Kidney tubule cell (primary cell): ENCODE measurements around the gene PHETA1.
A peak's percentile ranks its signal among the peaks of the same experiment; 100 is the strongest.

Experiments
- DNase-seq: peaks from one replicate; pipeline ENCODE4 v3.0.0-alpha.2; 2018; ENCODE audit warnings: low spot score

PHETA1 gene

DNA sequence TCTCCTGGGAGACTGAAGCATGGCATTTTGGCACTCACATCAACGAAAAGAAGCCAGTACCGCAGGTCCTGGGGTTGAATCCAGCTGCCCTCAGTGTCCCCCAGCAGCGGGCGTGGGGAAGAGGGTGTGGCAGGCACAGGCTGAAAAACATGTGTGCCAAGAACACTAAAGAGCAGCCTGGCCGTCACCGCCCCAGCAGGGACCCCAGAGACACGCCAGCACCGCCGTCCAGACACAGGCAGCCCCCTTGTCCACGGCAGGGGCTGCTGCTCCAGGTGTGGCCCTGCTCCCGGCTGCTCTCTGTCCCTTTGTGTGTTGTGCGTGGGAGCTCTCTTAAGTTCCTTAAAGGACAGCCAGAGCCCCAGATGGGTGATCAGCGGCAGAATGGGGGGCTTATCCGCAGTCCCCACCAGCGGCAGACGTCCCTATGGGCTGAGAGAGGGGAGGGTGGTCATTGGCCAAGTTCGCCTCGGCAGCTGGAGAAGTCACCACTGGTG is 556 bp downstream of the PHETA1 start:
- DNase-seq: no peak

DNA sequence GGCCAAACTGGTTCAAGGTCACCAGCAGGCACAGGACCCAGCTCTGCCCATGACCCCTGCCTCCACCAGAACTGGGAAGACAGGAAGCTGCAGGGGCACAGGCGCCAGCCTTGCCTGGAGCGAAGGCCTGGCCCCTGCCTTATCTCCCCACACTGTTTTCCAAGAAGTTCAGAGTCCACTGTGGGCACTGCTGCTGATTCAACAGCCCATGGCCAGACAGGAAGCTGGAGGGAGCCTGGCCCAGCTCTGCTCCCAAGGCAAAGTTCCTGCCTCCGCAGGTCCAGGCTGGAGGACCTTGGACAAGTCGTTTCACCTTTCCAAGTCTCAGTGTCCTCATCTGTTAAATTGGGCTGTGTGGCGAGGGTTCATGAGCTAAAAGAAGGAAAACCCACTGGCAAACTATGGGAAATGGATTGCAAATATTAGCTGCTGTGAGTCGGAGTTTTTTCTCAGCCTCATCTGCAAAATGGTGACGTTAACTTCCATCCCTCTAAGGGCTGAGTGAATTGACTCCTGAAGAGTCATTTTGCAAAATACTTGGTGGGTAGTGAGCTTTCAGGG is 1.2 kb downstream of the PHETA1 start:
- DNase-seq: peak; percentile 46

- no peak for DNase-seq
These were observed 2.3 kb downstream of the PHETA1 start for GRCh38 chr12:111366583-111366982.

DNA sequence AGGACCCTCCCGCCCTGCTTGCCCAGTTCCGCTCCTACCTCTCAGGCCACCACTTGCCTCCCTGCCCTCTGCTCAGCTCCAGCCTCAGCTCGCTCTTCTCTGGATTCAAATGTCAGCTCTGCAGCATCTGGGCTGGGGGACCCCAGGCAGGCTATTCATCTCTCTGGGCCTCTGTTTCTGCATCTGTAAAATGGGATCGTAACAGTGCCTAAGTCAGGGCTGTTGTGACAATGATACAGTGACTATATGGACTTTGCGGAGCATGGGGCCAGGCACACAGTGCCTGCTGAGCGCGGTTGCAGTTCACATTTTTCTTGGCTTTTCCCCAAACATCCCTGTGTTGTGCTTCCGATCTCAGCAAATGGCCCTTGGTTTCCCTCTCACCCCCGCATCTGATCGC is 2.8 kb downstream of the PHETA1 start:
- no peak for DNase-seq

GRCh38 chr12:111363578-111363977 is 5.3 kb downstream of the PHETA1 start:
- DNase-seq: peak; percentile 69

DNA sequence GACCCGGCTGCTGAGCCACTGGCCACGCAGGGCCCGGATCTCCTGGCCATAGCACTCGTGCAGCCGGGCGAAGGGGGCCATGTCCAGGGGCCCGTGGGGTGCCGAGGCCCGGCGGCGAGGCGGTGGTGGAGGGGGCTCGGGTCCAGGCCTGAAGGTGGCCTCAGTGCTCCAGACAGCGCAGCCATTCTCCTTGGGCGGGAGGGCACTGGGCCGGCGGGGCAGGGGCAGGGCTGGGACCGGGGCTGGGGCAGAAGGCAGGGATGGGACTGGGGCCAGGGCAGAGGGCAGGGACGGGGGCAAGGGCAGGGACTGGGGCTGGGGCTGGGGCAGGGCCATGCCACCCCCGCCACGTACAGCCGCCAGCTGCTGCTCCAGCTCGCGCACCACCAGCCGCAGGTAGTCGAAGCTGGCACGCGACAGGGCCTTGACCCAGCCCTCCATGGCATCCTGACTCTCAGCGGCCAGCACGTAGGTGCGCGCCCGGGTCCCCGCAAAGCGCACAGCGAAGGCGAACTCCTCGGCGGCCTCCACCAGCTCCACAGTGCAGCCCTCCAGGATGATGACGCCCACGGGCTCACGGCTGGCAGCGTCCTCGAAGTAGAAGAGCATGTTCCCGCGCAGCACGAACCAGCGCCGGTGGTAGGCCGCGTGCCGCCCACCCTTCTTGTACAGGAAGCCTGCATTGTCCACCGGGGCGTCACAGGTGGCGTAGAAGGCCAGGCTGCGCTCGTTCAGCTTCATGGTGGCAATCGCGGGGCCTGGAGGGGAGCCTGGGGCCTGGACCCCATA is 6.0 kb downstream of the PHETA1 start:
- DNase-seq: no peak

DNA sequence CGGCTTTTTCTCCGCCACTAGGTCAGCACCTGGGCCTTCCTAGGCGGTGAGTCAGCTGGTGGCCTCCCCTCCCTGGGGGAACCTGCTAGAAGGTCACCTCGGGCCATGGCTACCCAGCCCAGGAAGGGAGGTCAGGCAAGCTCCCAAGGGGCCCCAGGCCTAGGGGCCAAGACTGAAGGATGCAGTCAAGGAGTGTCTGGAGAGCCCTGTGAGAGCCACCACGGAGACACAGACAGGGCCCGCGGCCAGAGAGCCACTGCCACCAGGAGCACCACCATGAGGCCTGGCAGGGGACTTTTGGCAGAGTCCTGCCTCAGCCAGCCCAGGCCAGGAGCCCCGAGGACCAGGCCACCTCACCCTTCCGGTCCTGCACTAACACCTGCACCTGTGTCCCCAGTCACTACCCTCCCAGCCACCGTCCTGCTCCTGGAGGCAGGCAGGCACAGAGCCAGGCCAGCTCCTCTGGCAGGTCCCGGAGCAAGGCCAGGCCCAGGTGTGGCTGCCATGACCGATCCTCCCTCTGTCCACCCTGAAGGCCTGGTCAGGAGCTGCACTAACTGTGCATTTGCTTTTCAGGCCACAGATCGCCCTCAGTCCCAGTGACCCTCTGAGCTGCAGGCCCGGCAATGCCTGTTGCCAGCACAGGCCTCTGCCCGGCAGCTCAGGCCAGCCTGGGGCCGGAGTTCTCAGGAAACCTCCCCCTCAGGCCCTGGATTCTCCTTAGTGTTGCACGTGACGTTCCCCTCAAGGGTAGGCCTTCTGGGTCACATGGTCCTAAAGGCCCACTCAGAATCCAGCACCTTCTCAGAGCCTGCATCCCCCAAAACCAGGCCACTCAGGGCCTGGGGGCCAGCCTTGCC is 6.9 kb downstream of the PHETA1 start:
- peak; percentile 58 for DNase-seq

GRCh38 chr12:111361073-111361716 is 7.7 kb downstream of the PHETA1 start:
- DNase-seq: no peak

- no peak for DNase-seq
These were observed 8.5 kb downstream of the PHETA1 start for GRCh38 chr12:111360325-111360930.

GRCh38 chr12:111359914-111360276 is 9.0 kb downstream of the PHETA1 start:
- no peak for DNase-seq

GRCh38 chr12:111359231-111359913 is 9.5 kb downstream of the PHETA1 start:
- no peak for DNase-seq

DNA sequence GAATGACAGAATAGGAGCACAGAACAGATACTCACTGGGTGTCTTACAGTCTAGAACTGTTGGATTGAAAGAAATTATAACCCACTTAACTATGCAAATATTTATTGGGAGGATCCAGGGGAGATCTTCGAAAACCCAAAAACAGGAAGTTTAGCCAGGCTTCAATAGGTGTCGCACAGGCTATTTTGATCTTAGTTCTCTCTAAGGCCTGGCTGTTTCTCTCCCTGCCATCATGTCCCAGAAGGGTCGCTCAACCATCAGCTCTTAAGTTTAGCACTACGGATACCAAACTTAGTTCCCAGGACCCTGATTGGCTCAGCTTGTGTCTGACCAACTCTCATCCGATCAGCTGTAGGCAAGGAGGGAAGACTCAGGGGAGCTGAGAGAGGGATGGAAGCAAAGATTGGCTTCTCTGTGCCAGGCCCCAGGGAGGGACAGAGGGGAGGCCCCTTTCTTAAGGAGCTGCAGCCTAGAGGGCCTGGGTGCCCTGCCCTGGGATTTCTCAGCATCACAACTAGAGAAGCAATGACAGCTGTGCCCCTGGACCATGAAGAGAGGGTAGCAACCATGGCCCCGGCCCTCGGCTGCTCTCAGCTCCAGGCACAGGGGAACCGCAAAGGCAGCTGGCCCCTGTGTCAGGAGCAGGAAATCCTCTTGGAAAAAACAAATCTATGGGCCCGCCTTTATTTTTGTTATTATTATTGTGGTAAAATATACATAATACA is 13.5 kb downstream of the PHETA1 start:
- DNase-seq: no peak

- no peak for DNase-seq
These were observed 14.4 kb downstream of the PHETA1 start for GRCh38 chr12:111354511-111354910.

DNA sequence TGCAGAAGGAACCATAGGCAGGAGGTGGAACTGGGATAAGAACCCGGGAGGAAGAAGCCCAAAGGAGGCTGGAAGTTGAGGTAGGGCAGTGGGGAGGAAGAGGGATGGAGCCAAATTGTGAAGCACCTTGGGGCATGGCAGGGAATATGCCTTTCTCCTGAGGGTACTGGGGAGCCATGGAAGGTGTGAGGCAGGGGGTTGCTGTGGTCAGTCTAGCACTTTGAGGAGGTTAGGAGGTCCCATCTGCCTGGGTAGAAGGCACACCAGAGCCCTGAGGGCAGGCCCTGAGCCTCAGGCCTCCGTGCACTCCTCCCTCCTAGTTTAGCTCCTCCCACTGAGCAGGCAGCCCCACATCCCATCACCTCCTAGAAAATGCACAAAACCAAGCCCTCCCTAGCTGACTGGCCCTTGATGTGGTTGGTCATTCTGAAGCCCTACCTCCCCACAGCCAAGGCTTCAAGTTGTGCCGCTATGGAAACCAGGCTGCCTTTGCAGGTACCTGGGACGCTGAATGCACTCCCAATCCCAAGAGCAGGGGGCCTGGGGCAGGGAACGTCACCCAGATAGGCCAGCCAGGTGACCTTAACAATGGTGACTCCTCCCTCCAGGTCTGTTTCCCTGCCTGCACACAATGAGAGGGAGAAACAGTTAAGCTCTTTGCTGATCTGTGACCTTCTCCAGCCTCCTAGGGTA is 15.1 kb downstream of the PHETA1 start:
- DNase-seq: no peak

DNA sequence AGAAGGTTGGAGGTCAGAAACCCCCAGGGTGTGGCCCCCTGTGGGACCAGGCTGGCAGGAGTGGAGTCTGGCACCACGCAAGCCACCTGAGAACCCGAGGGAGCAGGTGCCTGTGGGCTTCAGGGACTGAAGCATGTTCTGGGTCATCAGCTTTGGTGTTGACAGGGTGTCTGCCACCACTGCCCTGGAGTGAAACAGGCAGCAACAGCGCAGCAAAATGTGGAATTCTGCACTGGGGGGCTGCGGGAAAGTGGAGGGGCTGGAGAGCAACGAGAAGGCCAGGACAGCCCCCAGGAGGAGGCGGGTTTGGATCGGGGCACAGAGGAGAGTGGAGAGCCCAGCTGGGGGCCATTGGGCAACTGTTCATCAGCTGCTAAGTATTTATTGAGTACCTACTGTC is 15.9 kb downstream of the PHETA1 start:
- DNase-seq: no peak

DNA sequence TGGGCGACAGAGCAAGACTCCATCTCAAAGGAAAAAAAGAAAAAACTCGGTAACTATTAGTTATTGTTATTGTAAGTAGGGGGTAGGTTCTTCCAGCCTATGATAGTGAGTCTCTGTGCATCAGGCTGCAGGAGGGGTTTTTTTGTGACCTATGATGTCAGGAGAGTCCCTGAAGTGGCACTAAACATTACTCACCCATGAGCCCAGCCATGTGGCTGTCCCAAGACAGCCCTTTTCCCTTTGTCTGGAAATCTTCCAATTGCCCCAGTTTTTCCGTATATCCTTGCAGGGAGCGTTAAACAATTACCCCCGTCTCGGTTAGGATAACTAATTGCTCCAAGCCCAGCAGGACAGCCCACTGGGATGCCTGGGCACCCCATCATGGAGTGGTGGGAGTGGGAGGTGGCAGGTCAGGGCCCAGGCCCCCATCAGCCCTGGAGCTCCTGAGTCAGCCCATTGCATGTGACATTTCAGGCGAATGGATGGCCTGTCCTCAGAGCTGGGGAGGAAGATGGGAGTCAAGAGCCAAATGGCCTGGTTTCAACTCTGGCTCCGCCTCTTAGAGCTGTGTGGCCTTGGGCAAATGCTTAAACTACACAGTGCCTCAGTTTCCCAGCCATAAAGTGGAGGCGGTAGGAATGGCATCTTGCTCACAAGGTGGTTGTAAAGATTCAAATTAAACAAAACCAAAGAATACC is 16.4 kb downstream of the PHETA1 start:
- no peak for DNase-seq

- DNase-seq: no peak
These were observed 17.9 kb downstream of the PHETA1 start for GRCh38 chr12:111351026-111351425.

GRCh38 chr12:111349748-111350520 is 19.0 kb downstream of the PHETA1 start:
- no peak for DNase-seq
